HG02973 (cell line): Measurements from ENCODE around the gene LDAH.

ENCODE experiments used
- ATAC-seq: cut with Tn5 transposase; IDR thresholded peaks from one replicate; pipeline ENCODE4 v1.9.1; 2021; ENCODE audit warnings: moderate library complexity; ENCODE audit not compliant: unreplicated experiment

Gene LDAH

DNA sequence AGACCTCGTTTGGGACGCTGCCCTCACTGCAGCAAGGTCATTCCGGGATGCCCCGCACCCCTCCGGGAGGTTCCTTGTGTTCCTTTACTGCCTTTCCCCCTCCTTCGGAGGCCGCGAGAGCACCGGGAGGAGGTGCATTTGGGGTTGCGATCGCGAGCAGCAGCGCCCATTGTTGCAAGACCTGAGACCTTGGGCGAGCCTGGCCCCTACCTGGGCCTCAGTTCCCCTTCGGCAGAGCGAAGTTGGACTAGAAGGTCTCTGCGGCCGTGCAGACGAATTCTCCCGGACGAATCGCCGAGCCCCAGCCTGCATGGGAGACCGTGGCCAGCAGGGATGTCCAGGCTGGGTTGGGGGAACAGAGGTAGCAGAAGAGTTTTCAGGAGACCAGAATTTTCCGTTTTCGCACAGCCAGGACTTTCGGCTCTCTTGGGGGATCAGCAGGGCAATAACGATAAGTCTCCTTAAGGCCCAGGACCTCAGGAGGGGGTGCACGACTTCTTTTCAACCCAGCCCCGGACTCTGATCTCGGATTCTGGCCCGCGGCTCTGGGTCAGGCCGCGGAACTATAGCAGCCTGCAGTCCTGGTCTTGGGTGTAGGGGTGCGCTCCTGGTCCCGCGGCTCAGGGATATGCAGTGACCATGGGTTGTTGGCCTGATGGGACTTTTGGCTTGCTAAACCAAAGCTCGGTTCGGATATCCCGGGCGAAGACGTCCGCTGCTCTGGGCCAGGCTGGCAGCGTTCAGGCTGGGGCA lies 153.2 kb downstream of the LDAH start:
- no peak for ATAC-seq

- ATAC-seq = no peak
These were observed 153.9 kb downstream of the LDAH start for GRCh38 chr2:20668871-20669475.

- no peak for ATAC-seq
These were observed 154.4 kb downstream of the LDAH start for GRCh38 chr2:20668451-20668850.

GRCh38 chr2:20667531-20668401 lies 155.1 kb downstream of the LDAH start:
- ATAC-seq = no peak

GRCh38 chr2:20667151-20667530 lies 155.8 kb downstream of the LDAH start:
- ATAC-seq = no peak

- ATAC-seq = no peak
These were observed 156.4 kb downstream of the LDAH start, which contains the start of gene GDF7 for GRCh38 chr2:20666304-20667150. Gene GDF7 (plus strand): TSS chr2:20667144. CDS start chr2:20667240, 96 bp downstream.

DNA sequence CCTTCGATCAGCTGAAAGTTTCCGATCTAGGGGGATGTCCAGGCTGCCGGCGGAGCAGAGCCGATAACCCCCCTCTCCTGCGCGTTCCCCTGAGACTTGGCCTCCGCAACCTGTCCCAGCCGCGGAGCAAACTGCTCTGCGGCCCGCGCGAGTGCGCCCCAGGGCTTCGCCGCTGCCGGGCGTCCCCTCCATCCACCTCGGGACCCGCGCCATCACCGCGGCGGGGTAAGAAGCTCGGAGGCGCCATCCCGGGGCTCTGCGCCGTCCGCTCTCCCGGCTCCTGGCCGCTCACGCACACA lies 156.9 kb downstream of the LDAH start:
- no peak for ATAC-seq

DNA sequence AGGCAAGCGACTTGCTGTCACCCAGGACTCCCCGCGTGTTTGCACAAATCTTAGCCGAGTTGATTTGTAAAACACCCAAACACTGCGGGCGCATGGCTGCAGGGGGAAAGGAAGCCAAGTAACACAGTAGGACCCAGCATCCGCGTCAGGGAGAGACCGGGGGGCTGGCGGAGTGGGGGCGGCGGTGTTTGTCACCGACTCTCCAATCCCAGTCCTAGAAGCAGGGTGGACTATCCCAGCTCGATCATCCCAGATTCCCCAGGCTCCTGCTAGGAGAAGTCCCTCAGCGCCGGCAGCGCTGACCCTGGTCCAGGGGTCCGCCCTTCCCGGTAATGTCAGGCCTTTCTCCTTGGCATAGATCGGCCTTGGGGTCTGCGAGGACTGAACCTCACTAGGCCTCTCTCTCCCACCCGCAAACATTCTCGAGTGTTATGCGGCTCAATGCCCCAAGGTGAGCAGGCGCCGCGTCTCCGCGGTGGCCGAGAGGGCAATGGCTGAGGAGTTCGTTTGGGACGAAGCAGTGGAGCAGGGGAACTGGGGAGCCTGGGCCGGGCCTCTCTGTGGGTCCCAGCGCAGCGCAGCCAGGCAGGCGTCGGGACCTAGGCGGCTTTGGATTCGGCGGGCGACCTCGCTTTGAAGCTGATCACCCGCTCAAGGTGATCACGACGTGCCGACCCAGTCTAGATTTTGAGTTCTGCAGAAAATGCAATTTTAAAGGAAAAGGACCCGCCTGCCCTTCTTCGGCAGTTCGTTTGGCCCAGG lies 157.5 kb downstream of the LDAH start:
- ATAC-seq = no peak

- no peak for ATAC-seq
These were observed 158.3 kb downstream of the LDAH start for GRCh38 chr2:20664431-20665242.

GRCh38 chr2:20664071-20664390 lies 158.9 kb downstream of the LDAH start:
- ATAC-seq = no peak

- no peak for ATAC-seq
These were observed 159.5 kb downstream of the LDAH start for GRCh38 chr2:20663196-20664070.

DNA sequence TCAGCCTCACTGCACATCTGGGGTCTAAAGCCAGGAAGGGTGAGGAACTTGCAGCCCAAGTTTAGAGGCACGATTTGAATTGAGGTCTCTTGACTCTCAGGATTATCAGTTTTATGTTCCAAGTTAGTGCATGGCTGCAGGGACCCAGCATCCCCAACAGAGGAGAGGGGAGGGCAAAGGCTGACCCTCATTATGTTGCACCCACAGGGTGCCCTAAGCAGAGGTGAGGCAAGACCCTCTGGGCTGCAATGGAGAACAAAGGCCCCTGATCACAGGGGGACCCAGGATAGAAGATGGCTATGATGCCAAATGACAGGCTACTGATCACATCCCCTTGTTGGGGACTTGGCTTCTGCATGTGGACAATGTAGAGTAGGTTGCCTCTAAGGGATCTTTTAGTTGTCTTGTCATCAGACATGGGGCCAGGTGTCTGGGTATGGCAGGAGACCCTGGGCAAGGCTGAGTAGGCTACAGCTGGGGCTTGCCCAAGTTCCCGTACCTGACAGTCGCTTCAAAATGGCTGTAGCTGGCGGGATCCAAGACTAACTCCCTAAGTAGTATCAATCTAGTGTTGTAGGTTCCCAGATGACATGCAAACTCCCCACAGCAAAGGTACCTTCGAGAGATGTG lies 160.5 kb downstream of the LDAH start:
- ATAC-seq = no peak

DNA sequence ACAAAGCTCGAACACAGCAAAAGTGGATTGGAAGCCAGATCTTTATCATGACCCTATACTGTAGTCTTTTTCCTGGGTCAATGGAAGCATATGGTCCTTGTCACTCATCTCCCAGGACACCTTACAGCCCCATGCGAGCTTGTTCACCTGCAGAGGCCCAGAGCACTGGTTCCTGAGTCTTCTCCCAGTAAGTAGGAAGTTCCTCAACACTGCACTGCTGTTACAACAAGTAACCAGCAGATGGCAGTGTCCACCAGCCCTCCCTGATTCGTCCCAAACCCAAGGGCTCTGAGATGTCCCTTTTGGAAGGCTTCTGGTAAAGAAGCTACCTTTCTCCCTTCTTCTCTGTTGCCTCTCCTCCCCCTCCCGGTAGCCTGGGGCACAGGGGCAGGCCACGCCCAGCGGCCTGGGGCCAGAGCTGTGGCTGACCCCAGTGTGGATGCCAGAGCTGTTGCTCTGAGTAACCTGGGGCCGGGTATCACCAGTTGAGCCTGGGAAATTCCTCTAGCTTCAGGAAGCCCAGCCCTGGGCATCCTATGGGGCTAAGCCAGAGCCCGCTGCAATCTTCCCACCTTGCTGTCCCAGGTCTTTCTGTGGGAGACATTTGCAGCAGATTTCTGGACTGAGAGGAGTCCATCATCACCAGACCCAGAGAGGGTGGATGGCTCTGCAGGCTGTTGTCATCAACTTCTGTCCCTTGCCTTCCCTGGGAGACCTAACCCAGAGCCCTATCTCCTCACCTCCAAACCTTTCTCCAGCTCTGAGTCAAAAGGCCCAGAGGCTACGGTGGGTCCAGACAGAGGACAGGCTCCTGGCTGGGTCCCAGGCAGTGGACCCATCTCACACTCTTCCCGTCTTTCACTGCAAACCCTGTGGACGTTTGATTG lies 161.2 kb downstream of the LDAH start:
- ATAC-seq = peak; percentile 63

GRCh38 chr2:20660506-20661420 lies 162.1 kb downstream of the LDAH start:
- ATAC-seq = no peak

DNA sequence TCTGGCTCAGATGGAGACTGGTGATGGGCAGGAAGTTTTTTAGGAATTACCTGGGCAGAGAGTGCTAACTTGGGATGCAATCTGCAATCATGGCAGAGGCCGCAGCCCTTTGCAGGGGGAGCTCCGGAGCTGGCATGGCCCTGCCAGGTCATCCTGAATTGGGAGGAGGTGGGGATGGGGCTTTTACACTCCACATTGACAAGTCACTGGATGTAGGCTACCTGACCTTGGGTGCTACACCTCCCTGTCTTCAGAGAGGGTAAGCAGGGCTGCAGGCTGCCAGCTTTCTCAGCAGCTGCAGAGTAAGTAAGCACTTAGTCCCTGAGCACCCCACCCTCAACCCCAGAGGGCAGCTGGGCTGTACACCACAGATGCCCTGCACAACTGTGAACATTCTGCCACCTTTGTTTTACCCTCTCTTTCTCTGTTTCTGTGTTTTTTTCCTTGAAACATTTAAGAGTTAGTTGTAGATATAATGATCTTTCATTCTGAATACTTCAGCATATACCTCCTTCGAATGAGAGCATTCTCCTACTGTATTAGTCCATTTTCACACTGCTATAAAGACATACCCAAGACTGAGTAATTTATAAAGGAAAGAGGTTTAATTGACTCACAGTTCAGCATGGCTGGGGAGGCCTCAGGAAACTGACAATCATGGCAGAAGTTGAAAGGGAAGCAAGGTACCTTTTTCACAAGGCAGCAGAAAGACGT lies 165.2 kb downstream of the LDAH start:
- no peak for ATAC-seq
